SK-N-SH (cell line): ENCODE measurements around the gene MTURN. TPM values are rescaled to one million over a fixed set of nuclear protein-coding genes. Genes with fewer than 3 reads are reported as not detected.

Experiments
- CTCF ChIA-PET: fragments of 300-600, 350-600 bp; formaldehyde crosslinking; extraction: SDS; loops from one replicate; lab custom pipeline; 2021; lab: Yijun Ruan, JAX
- POLR2A ChIA-PET: fragments of 350-600 bp; sonication (Branson Sonifier 250); formaldehyde crosslinking; extraction: SDS; loops from one replicate; lab custom pipeline; 2020; ENCODE audit warnings: antibody characterized with exemption, inconsistent platforms; lab: Yijun Ruan, JAX
- DNase-seq: peaks from one replicate; pipeline ENCODE4 v3.0.0; 2012
- H2AFZ ChIP-seq: fragments of 200-600 bp; sonication (generic); 2 replicates; pipeline ENCODE4 v1.8.1; 2016; ENCODE audit warnings: antibody characterized with exemption, mild to moderate bottlenecking, low read depth
- H3F3A ChIP-seq: fragments of 200-600 bp; sonication (generic); replicated peaks from 2 replicates; pipeline ENCODE3; 2016; ENCODE audit warnings: antibody characterized with exemption, mild to moderate bottlenecking; ENCODE audit not compliant: insufficient read depth
- H3K27ac ChIP-seq, 2 experiments: fragments of 200-500 bp in 1 of 2; fragments of 200-600 bp in 1 of 2; sonication (Bioruptor generic) in 1 of 2; sonication (generic), shearing (Covaris generic) in 1 of 2; 2 replicates each; pipeline versions ENCODE4 v1.5.1 to v1.6.1; 2014 to 2016; ENCODE audit warnings: low read depth in 2 of 2, inconsistent platforms in 1 of 2, low read length in 1 of 2, mild to moderate bottlenecking in 1 of 2, mixed read lengths in 1 of 2
- H3K27me3 ChIP-seq: fragments of 200-600 bp; sonication (generic), shearing (Covaris generic); 2 replicates; pipeline ENCODE4 v1.6.1; 2016; ENCODE audit warnings: mixed run types; ENCODE audit not compliant: insufficient read depth
- H3K36me3 ChIP-seq, 2 experiments: fragments of 200-500 bp in 1 of 2; fragments of 200-600 bp in 1 of 2; sonication (Bioruptor generic) in 1 of 2; sonication (generic) in 1 of 2; replicated peaks in 1 of 2; 2 replicates each; pipeline versions ENCODE3 to v1.5.1; 2014 to 2016; ENCODE audit warnings: low read length in 1 of 2, mild to moderate bottlenecking in 1 of 2; ENCODE audit not compliant: insufficient read depth in 2 of 2, control insufficient read depth in 1 of 2
- H3K4me1 ChIP-seq, 2 experiments: fragments of 200-500 bp in 1 of 2; fragments of 200-600 bp in 1 of 2; sonication (Bioruptor generic) in 1 of 2; sonication (generic), shearing (Covaris generic) in 1 of 2; 2 replicates each; pipeline versions ENCODE4 v1.5.1 to v1.6.1; 2014 to 2016; ENCODE audit warnings: low read depth in 1 of 2, low read length in 1 of 2, mixed run types in 1 of 2; ENCODE audit not compliant: insufficient read depth in 2 of 2, control insufficient read depth in 1 of 2
- H3K4me2 ChIP-seq: fragments of 200-600 bp; sonication (generic), shearing (Covaris generic); 2 replicates; pipeline ENCODE4 v1.6.1; 2017; ENCODE audit warnings: mixed run types
- H3K4me3 ChIP-seq, 2 experiments: fragments of 200-500 bp in 1 of 2; fragments of 200-600 bp in 1 of 2; sonication (Bioruptor generic) in 1 of 2; sonication (generic), shearing (Covaris generic) in 1 of 2; 2 replicates each; pipeline versions ENCODE4 v1.5.1 to v1.8.1; 2014 to 2016; ENCODE audit warnings: low read depth in 2 of 2, inconsistent platforms in 1 of 2, low read length in 1 of 2, mild to moderate bottlenecking in 1 of 2, mixed read lengths in 1 of 2, moderate library complexity in 1 of 2
- H3K79me2 ChIP-seq: fragments of 200-600 bp; sonication (generic); 2 replicates; pipeline ENCODE4 v1.8.1; 2017; ENCODE audit warnings: mild to moderate bottlenecking; ENCODE audit not compliant: insufficient read depth
- H3K9ac ChIP-seq: fragments of 200-600 bp; sonication (generic); 2 replicates; pipeline ENCODE4 v1.6.1; 2017; ENCODE audit warnings: mixed run types
- H3K9me2 ChIP-seq: fragments of 200-600 bp; sonication (generic); 2 replicates; pipeline ENCODE4 v1.6.1; 2017; ENCODE audit warnings: mixed run types
- H3K9me3 ChIP-seq: fragments of 200-600 bp; sonication (generic); 2 replicates; pipeline ENCODE4 v1.6.1; 2017; ENCODE audit warnings: mixed run types, mild to moderate bottlenecking, moderate library complexity
- H4K20me1 ChIP-seq: fragments of 200-600 bp; sonication (generic); 2 replicates; pipeline ENCODE4 v1.6.1; 2017; ENCODE audit warnings: mild to moderate bottlenecking, mixed run types; ENCODE audit not compliant: insufficient read depth
- EP300 ChIP-seq, 2 experiments: IDR thresholded peaks; 2 replicates each; pipeline versions ENCODE4 v1.4.0 to v1.6.1; 2012; ENCODE audit warnings: borderline replicate concordance in 1 of 2, low read depth in 1 of 2, low read length in 1 of 2
- GABPA ChIP-seq: IDR thresholded peaks from 2 replicates; pipeline ENCODE4 v1.4.0; 2012; ENCODE audit warnings: low read depth, mild to moderate bottlenecking
- JUND ChIP-seq: IDR thresholded peaks from 2 replicates; pipeline ENCODE4 v1.4.0; 2012
- MEF2A ChIP-seq: IDR thresholded peaks from 2 replicates; pipeline ENCODE4 v1.4.0; 2012; ENCODE audit warnings: low read depth, borderline replicate concordance
- NFIC ChIP-seq: IDR thresholded peaks from 2 replicates; pipeline ENCODE4 v1.4.0; 2012; ENCODE audit warnings: borderline replicate concordance
- REST ChIP-seq: IDR thresholded peaks from 2 replicates; pipeline ENCODE4 v1.6.1; 2012; ENCODE audit warnings: mild to moderate bottlenecking, low read depth, low read length, moderate library complexity
- RFX5 ChIP-seq: IDR thresholded peaks from 2 replicates; pipeline ENCODE4 v1.6.1; 2012; ENCODE audit warnings: mild to moderate bottlenecking, improper control_type of control experiment, low read length
- RXRA ChIP-seq: IDR thresholded peaks from 2 replicates; pipeline ENCODE4 v1.4.0; 2012; ENCODE audit warnings: low read depth, mild to moderate bottlenecking, borderline replicate concordance
- SMC3 ChIP-seq: IDR thresholded peaks from 2 replicates; pipeline ENCODE4 v1.6.1; 2012; ENCODE audit warnings: low read depth, low read length, improper control_type of control experiment
- TCF12 ChIP-seq: IDR thresholded peaks from 2 replicates; pipeline ENCODE4 v1.4.0; 2012
- USF1 ChIP-seq: IDR thresholded peaks from 2 replicates; pipeline ENCODE4 v1.4.0; 2012; ENCODE audit warnings: low read depth, borderline replicate concordance
- YY1 ChIP-seq: IDR thresholded peaks from 2 replicates; pipeline ENCODE4 v1.4.0; 2012; ENCODE audit warnings: low read depth, mild to moderate bottlenecking
- WGBS: methylation state at CpG from one replicate; pipeline ENCODE4 v1.1.6; 2017; ENCODE audit warnings: low lambda C conversion rate; 5-methylcytosine and 5-hydroxymethylcytosine counted together
- polyA plus RNA-seq, 3 experiments: library from polyadenylated mRNA; depleted of rRNA; stranded (reverse); fragments of >200 nt; gene quantifications; 2 replicates each; pipeline ENCODE4 v1.2.3, GENCODE V29; 2012
- TF ChIP-seq, protein P1 (sequence below): fragments of 150-350 bp; IDR thresholded peaks from 2 replicates; pipeline ENCODE4 v1.6.1; 2016; ENCODE audit warnings: mild to moderate bottlenecking, low read depth, low read length
- TF ChIP-seq, protein P2 (sequence below): fragments of 150-350 bp; IDR thresholded peaks from 2 replicates; pipeline ENCODE4 v1.6.1; 2017; ENCODE audit warnings: antibody characterized with exemption, low read length, low read depth, borderline replicate concordance

Gene MTURN
- polyA plus RNA-seq, 1 of the 3 experiments (the other 2 are of a cell fraction): 9.0 TPM

DNA sequence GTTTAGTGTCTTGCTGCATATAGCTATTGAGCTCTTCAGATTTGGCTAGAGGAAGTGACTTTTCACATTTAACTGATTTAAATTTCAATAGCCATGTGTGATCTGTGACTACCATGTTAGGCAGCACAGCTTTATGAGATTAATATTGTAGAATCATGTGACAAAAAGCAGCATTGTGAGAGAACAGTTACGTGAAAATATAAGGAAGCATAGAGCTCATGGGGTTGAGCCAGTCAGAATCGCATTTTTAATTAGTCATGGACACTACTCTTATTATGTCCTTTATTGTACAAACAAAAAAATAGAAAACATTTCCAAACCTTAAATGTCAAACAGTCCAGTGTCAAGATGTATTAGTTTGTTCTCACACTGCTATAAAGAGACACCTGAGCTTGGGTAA, 48.0 kb downstream of the MTURN start:
- no peaks in the 10 kb centered on the region for H4K20me1 ChIP-seq
- no peak overlapping the region for H3K27ac ChIP-seq
- H2AFZ ChIP-seq: no peak overlapping the region
- CTCF ChIA-PET: interaction anchor here (1.1 to 3.6 kb wide), 6 partner anchors 9 to 261 kb away, joined by 3 to 12 read pairs (median 4); no protein-coding TSS in a partner anchor
- no peak for TF ChIP-seq SMC3
- no peak for TF ChIP-seq GABPA
- no peak for TF ChIP-seq RFX5
- no peak for TF ChIP-seq NFIC
- TF ChIP-seq, protein P1, sequence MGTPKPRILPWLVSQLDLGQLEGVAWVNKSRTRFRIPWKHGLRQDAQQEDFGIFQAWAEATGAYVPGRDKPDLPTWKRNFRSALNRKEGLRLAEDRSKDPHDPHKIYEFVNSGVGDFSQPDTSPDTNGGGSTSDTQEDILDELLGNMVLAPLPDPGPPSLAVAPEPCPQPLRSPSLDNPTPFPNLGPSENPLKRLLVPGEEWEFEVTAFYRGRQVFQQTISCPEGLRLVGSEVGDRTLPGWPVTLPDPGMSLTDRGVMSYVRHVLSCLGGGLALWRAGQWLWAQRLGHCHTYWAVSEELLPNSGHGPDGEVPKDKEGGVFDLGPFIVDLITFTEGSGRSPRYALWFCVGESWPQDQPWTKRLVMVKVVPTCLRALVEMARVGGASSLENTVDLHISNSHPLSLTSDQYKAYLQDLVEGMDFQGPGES: no peak
- TF ChIP-seq JUND: no peak
- no peak for TF ChIP-seq TCF12
- no peak for TF ChIP-seq RXRA
- TF ChIP-seq MEF2A: no peak
- no peak for TF ChIP-seq USF1
- TF ChIP-seq EP300 (IDR thresholded peaks at IDR 0.05; ENCODE audit: borderline replicate concordance in 1 of 2, low read depth in 1 of 2, low read length in 1 of 2): no peak
- TF ChIP-seq, protein P2, sequence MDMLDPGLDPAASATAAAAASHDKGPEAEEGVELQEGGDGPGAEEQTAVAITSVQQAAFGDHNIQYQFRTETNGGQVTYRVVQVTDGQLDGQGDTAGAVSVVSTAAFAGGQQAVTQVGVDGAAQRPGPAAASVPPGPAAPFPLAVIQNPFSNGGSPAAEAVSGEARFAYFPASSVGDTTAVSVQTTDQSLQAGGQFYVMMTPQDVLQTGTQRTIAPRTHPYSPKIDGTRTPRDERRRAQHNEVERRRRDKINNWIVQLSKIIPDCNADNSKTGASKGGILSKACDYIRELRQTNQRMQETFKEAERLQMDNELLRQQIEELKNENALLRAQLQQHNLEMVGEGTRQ: no peak
- no peak for TF ChIP-seq YY1
- no peaks in the 10 kb centered on the region for H3K79me2 ChIP-seq
- no peaks in the 10 kb centered on the region for H3K9me3 ChIP-seq
- H3K4me2 ChIP-seq: no peak overlapping the region
- no peaks in the 10 kb centered on the region for H3K36me3 ChIP-seq
- WGBS: 87% methylated on average over 2 of the region's 2 CpGs
- no peak overlapping the region for H3K9ac ChIP-seq
- POLR2A ChIA-PET: no interaction called here
- H3K4me1 ChIP-seq: no peaks in the 10 kb centered on the region
- no peak for DNase-seq
- no peaks in the 10 kb centered on the region for H3K27me3 ChIP-seq
- H3K9me2 ChIP-seq: no peaks in the 10 kb centered on the region
- no peak overlapping the region for H3K4me3 ChIP-seq
- no peaks in the 10 kb centered on the region for H3F3A ChIP-seq

- no peak for TF ChIP-seq REST
- no peak overlapping the region for H3K4me2 ChIP-seq
- POLR2A ChIA-PET: no interaction called here
- no peak overlapping the region for H2AFZ ChIP-seq
- no peaks in the 10 kb centered on the region for H3F3A ChIP-seq
- WGBS: 79% methylated on average over 4 of the region's 4 CpGs
- no peak overlapping the region for H3K4me3 ChIP-seq
- no peak overlapping the region for H3K9ac ChIP-seq
- H3K9me3 ChIP-seq: no peaks in the 10 kb centered on the region
- DNase-seq: no peak
- H4K20me1 ChIP-seq: no peaks in the 10 kb centered on the region
- H3K36me3 ChIP-seq: no peaks in the 10 kb centered on the region
- no peaks in the 10 kb centered on the region for H3K27me3 ChIP-seq
- H3K9me2 ChIP-seq: no peaks in the 10 kb centered on the region
- no peak overlapping the region for H3K27ac ChIP-seq
- CTCF ChIA-PET: interaction anchor here (1.0 to 3.6 kb wide), 4 partner anchors 10 to 28 kb away, joined by 3 to 12 read pairs (median 3); no protein-coding TSS in a partner anchor
- H3K79me2 ChIP-seq: no peaks in the 10 kb centered on the region
- H3K4me1 ChIP-seq: no peaks in the 10 kb centered on the region
These were observed 49.1 kb downstream of the MTURN start for GRCh38 chr7:30183749-30184369.
